ENCODE measurements around the gene CASKIN2.
"Not testable (repeated sequence)": the region's sequence is repeated elsewhere in the genome, so short reads cannot be mapped to it uniquely, and the experiment has no call there.

GRCh38 chr17:75454672-75455071, 60.7 kb downstream of the CASKIN2 start:
- not testable (repeated sequence) for TF ChIP-seq CTCF, POLR2A, POLR2AphosphoS5 (IDR thresholded peaks at IDR 0.05)
